Measurements from ENCODE around the gene HDHD5.

GRCh38 chr22:17093081-17093480 is 66.0 kb downstream of the HDHD5 start:
- TF ChIP-seq, protein P1, sequence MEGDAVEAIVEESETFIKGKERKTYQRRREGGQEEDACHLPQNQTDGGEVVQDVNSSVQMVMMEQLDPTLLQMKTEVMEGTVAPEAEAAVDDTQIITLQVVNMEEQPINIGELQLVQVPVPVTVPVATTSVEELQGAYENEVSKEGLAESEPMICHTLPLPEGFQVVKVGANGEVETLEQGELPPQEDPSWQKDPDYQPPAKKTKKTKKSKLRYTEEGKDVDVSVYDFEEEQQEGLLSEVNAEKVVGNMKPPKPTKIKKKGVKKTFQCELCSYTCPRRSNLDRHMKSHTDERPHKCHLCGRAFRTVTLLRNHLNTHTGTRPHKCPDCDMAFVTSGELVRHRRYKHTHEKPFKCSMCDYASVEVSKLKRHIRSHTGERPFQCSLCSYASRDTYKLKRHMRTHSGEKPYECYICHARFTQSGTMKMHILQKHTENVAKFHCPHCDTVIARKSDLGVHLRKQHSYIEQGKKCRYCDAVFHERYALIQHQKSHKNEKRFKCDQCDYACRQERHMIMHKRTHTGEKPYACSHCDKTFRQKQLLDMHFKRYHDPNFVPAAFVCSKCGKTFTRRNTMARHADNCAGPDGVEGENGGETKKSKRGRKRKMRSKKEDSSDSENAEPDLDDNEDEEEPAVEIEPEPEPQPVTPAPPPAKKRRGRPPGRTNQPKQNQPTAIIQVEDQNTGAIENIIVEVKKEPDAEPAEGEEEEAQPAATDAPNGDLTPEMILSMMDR (conservative IDR thresholded peaks at IDR 0.05; ENCODE audit: low read depth, low read length): no peak
- TF ChIP-seq EZH2 (IDR thresholded peaks at IDR 0.05; ENCODE audit: borderline replicate concordance, low read depth, low read length, poor library complexity, severe bottlenecking): no peak
